Liver (tissue), 3 donors: ENCODE measurements around the gene PLCB2.

Experiments
- EGR1 ChIP-seq, 2 donors: IDR thresholded peaks; 2 replicates each; pipeline ENCODE4 v1.6.1; 2016 to 2018; ENCODE audit warnings: antibody characterized with exemption in 2 of 2, low read depth in 2 of 2
- FOXA1 ChIP-seq: IDR thresholded peaks from 2 replicates; pipeline ENCODE4 v1.6.1; 2016; ENCODE audit warnings: antibody characterized with exemption
- GABPA ChIP-seq, 2 donors: IDR thresholded peaks in 1 of 2; conservative IDR thresholded peaks in 1 of 2; 2 replicates each; pipeline ENCODE4 v1.6.1; 2016; ENCODE audit warnings: antibody characterized with exemption in 2 of 2, mild to moderate bottlenecking in 1 of 2, moderate library complexity in 1 of 2
- JUND ChIP-seq, 2 donors: IDR thresholded peaks; 2 replicates each; pipeline ENCODE4 v1.6.1; 2016; ENCODE audit warnings: antibody characterized with exemption in 2 of 2
- RAD21 ChIP-seq, 2 donors: IDR thresholded peaks; 2 replicates each; pipeline ENCODE4 v1.6.1; 2016; ENCODE audit warnings: antibody characterized with exemption in 2 of 2, mild to moderate bottlenecking in 2 of 2
- REST ChIP-seq: IDR thresholded peaks from 2 replicates; pipeline ENCODE4 v1.6.1; 2016; ENCODE audit warnings: antibody characterized with exemption, mild to moderate bottlenecking
- TAF1 ChIP-seq: conservative IDR thresholded peaks from 2 replicates; pipeline ENCODE4 v1.6.1; 2016; ENCODE audit warnings: antibody characterized with exemption, mild to moderate bottlenecking
- TF ChIP-seq, protein P1 (sequence below): fragments of 150-350 bp; IDR thresholded peaks from 2 replicates; pipeline ENCODE4 v1.5.1; 2017; ENCODE audit warnings: improper control_type of control experiment, low read depth, low read length; ENCODE audit not compliant: missing input control
- TF ChIP-seq, protein P2 (sequence below): IDR thresholded peaks from 2 replicates; pipeline ENCODE4 v1.6.1; 2016; ENCODE audit warnings: antibody characterized with exemption
- donor health status: healthy.
- donor health status: healthy.

GRCh38 chr15:40280260-40281056 lies 27.3 kb downstream of the PLCB2 start:
- TF ChIP-seq, protein P1, sequence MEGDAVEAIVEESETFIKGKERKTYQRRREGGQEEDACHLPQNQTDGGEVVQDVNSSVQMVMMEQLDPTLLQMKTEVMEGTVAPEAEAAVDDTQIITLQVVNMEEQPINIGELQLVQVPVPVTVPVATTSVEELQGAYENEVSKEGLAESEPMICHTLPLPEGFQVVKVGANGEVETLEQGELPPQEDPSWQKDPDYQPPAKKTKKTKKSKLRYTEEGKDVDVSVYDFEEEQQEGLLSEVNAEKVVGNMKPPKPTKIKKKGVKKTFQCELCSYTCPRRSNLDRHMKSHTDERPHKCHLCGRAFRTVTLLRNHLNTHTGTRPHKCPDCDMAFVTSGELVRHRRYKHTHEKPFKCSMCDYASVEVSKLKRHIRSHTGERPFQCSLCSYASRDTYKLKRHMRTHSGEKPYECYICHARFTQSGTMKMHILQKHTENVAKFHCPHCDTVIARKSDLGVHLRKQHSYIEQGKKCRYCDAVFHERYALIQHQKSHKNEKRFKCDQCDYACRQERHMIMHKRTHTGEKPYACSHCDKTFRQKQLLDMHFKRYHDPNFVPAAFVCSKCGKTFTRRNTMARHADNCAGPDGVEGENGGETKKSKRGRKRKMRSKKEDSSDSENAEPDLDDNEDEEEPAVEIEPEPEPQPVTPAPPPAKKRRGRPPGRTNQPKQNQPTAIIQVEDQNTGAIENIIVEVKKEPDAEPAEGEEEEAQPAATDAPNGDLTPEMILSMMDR = no peak
- TF ChIP-seq REST (no peak), TAF1 (no peak), FOXA1 (no peak), RAD21 (IDR thresholded peaks at IDR 0.05) (no peak), EGR1 (IDR thresholded peaks at IDR 0.05; ENCODE audit: low read depth in 2 of 2) (no peak), GABPA (IDR thresholded peaks at IDR 0.05 in 1 of 2, conservative IDR thresholded peaks at IDR 0.05 in 1 of 2) (no peak), JUND (IDR thresholded peaks at IDR 0.05) (no peak)
- TF ChIP-seq, protein P2, sequence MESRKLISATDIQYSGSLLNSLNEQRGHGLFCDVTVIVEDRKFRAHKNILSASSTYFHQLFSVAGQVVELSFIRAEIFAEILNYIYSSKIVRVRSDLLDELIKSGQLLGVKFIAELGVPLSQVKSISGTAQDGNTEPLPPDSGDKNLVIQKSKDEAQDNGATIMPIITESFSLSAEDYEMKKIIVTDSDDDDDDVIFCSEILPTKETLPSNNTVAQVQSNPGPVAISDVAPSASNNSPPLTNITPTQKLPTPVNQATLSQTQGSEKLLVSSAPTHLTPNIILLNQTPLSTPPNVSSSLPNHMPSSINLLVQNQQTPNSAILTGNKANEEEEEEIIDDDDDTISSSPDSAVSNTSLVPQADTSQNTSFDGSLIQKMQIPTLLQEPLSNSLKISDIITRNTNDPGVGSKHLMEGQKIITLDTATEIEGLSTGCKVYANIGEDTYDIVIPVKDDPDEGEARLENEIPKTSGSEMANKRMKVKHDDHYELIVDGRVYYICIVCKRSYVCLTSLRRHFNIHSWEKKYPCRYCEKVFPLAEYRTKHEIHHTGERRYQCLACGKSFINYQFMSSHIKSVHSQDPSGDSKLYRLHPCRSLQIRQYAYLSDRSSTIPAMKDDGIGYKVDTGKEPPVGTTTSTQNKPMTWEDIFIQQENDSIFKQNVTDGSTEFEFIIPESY = no peak
